ENCODE results near the gene SLC22A31. TPM values are rescaled to one million over a fixed set of nuclear protein-coding genes. Genes with fewer than 3 reads are reported as not detected.

SLC22A31 gene
- total RNA-seq, 2 donors from 2014 or later, result 4.6 TPM; not detected in 1

DNA sequence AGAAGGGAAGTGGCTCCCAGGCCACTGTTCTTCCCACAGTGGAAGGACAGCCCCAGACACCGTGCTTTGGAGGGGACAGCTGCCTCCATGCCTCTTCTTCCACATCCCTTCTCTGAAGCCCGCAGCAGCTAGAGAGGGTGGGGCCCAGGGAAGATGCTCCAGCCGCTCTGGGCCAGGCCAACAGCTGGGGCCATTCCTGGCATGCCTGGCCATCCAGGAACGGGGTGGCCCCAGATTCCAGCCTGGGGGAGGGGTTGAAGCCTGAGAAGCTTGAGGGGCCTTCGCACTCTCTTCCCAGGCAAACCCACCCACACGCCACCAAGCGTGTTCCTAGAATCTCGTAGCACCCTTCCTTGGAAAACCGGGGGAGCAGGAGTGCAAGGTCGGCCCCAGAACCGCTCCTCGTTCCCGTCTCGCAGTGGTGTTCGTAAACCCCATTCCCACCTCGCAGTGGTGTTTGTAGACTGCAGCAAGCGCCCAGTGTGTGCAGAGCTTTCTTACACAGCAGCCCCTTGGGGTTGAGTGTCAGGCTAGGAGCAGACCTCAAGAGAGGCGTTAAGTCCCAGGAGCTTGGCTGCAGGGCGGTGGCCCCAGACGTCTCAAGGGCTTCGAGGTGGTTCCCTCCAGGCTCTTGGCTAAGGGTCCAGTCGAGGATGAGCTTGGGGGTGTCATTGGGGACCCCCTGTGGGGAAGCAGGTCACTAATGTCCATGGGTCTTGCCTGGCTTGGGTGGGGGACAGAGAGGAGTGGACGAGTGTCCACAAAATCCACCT lies 26.1 kb downstream of the SLC22A31 start:
- DNase-seq (ENCODE audit: low spot score), result no peak
- intact Hi-C loops (cut with DNase I), result loop anchor here (10.0 kb wide), 1 partner anchor 439 kb away; no protein-coding TSS in a partner anchor
- Histone ChIP-seq H3K9me3 (no peaks in the 10 kb centered on the region), H3K36me3 (no peaks in the 10 kb centered on the region), H3K27me3 (replicated peaks; ENCODE audit: insufficient read depth) (no peaks in the 10 kb centered on the region), H3K4me3 (no peak overlapping the region), H3K27ac (no peak overlapping the region), H3K4me1 (replicated peaks) (no peaks in the 10 kb centered on the region)
- WGBS, result 74% methylated on average over 23 of the region's 23 CpGs
- TF ChIP-seq POLR2AphosphoS5 (IDR thresholded peaks at IDR 0.05) (no peak), POLR2A (IDR thresholded peaks at IDR 0.05) (no peak)
- TF ChIP-seq, protein P1, sequence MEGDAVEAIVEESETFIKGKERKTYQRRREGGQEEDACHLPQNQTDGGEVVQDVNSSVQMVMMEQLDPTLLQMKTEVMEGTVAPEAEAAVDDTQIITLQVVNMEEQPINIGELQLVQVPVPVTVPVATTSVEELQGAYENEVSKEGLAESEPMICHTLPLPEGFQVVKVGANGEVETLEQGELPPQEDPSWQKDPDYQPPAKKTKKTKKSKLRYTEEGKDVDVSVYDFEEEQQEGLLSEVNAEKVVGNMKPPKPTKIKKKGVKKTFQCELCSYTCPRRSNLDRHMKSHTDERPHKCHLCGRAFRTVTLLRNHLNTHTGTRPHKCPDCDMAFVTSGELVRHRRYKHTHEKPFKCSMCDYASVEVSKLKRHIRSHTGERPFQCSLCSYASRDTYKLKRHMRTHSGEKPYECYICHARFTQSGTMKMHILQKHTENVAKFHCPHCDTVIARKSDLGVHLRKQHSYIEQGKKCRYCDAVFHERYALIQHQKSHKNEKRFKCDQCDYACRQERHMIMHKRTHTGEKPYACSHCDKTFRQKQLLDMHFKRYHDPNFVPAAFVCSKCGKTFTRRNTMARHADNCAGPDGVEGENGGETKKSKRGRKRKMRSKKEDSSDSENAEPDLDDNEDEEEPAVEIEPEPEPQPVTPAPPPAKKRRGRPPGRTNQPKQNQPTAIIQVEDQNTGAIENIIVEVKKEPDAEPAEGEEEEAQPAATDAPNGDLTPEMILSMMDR (IDR thresholded peaks at IDR 0.05), result no peak

DNA sequence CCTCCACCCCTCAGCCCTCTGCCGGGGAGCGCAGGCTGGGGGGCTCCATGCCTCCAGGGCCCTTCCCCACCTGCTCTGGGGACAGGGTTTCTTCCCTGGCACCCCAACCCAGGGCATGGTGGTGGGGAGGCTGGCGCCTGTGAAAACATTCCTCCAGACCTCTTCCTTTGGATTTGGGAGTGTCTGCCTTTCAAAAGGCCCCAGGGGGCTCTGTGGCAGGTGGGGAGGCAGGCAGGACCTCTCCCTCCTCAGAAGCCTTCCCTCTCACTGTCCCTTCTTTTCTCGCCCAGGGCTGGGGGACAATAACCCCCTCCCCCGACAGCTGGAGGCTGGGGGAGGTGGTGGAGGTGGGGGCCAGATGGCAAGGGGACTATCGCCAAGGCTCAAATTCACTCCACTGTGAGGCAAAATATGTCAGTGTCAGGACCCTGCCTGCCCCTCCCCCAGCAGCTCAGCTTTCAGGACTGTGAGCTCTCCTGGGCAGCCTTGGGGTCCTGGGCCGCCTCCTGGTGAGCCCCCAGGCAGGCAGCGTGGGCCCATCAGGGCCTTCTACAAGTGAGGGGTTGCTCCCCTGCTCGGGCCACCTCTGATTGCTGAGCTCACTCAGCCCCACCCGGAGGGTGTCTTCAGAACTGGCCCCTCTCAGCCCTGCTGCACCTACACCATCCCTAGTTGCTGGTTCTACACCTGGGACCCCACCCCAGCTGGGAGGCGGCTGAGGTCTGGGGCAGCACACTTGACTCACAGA lies 27.0 kb downstream of the SLC22A31 start:
- Histone ChIP-seq H3K36me3 (no peaks in the 10 kb centered on the region), H3K27me3 (replicated peaks; ENCODE audit: insufficient read depth) (no peaks in the 10 kb centered on the region), H3K4me3 (no peak overlapping the region), H3K4me1 (replicated peaks) (no peaks in the 10 kb centered on the region), H3K27ac (no peak overlapping the region), H3K9me3 (no peaks in the 10 kb centered on the region)
- no peak for DNase-seq (ENCODE audit: low spot score)
- TF ChIP-seq POLR2AphosphoS5 (IDR thresholded peaks at IDR 0.05), result no peak
- TF ChIP-seq POLR2A (IDR thresholded peaks at IDR 0.05), result no peak
- TF ChIP-seq, protein P1 (IDR thresholded peaks at IDR 0.05), result no peak
- WGBS, result 71% methylated on average over 10 of the region's 11 CpGs
- intact Hi-C loops (cut with DNase I), result loop anchor here (10.0 kb wide), 1 partner anchor 439 kb away; no protein-coding TSS in a partner anchor

DNA sequence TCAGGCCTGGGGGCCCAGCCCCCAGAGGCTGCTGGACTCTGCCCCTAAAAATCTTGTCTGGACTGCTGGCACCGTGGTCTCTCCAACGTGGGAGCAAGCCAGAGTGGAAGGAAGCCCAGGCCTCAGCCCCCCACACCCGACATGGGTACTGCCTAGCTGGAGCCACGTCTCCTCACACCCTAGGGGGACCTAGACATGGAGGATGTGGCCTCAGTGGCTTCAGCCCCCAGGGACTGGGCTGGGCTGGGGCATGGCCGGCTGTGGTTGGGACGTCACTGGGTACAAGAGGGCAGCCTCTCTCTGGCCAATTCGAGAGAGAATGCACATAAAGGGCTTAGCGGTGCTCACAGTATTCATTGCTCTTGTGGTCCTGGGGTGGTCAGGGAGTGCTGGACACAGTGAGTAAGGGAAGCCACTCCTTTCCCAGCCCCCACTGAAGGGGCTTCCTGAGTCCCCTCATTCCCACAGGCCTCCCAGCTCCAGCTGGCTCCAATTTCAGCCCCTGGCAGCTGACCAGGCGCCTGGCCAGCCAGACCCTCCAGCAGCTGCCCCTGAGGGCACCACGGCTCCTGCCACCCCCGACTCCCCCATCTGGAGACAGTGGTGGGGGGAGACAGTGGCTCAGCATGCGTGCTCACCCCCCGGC lies 27.7 kb downstream of the SLC22A31 start:
- intact Hi-C loops (cut with DNase I), result loop anchor here (10.0 kb wide), 1 partner anchor 438 kb away; no protein-coding TSS in a partner anchor
- Histone ChIP-seq H3K27ac (no peak overlapping the region), H3K9me3 (no peaks in the 10 kb centered on the region), H3K27me3 (replicated peaks; ENCODE audit: insufficient read depth) (no peaks in the 10 kb centered on the region), H3K36me3 (no peaks in the 10 kb centered on the region), H3K4me3 (no peak overlapping the region), H3K4me1 (replicated peaks) (no peaks in the 10 kb centered on the region)
- DNase-seq (ENCODE audit: low spot score), result no peak
- 64% methylated on average over 13 of the region's 13 CpGs for WGBS
- TF ChIP-seq POLR2A (IDR thresholded peaks at IDR 0.05), result no peak
- TF ChIP-seq POLR2AphosphoS5 (IDR thresholded peaks at IDR 0.05), result no peak
- TF ChIP-seq, protein P1 (IDR thresholded peaks at IDR 0.05), result no peak

DNA sequence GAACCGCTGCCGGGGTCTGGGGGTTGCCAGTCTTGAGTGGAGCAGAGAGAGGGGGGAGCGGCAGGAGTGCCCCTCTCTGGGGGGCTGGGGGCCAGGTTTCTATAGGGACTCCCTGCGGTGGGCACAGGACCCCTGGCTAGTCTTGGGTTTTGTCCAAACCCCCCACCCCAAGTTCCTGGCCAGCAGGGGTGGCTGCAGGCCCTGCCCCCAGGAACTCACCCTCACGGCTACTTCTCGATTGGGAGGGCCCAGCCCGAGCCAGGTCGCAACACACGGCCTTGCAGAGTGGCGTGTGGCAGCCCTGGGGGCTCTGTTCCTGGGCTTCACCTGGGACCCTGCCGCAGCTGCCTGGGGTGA lies 28.2 kb downstream of the SLC22A31 start:
- 87% methylated on average over 11 of the region's 11 CpGs for WGBS
- Histone ChIP-seq H3K27ac (no peak overlapping the region), H3K4me3 (no peak overlapping the region), H3K36me3 (no peaks in the 10 kb centered on the region), H3K4me1 (replicated peaks) (no peaks in the 10 kb centered on the region), H3K27me3 (replicated peaks; ENCODE audit: insufficient read depth) (no peaks in the 10 kb centered on the region), H3K9me3 (no peaks in the 10 kb centered on the region)
- intact Hi-C loops (cut with DNase I), result loop anchor here (10.0 kb wide), 1 partner anchor 437 kb away; no protein-coding TSS in a partner anchor
- no peak for TF ChIP-seq POLR2AphosphoS5 (IDR thresholded peaks at IDR 0.05)
- TF ChIP-seq, protein P1 (IDR thresholded peaks at IDR 0.05), result no peak
- no peak for TF ChIP-seq POLR2A (IDR thresholded peaks at IDR 0.05)
- no peak for DNase-seq (ENCODE audit: low spot score)
